A549 (cell line): ENCODE measurements around the gene YES1. TPM values are rescaled to one million over a fixed set of nuclear protein-coding genes. Genes with fewer than 3 reads are reported as not detected.

Experiments
- ATAC-seq, 2 experiments: fragments of 200-7000 bp in 1 of 2; fragments of >200 bp in 1 of 2; cut with Nextera tagmentation in 1 of 2; cut with Tn5 transposase in 1 of 2; 3 replicates each; pipeline versions ENCODE4 v1.8.0 to v1.9.1; 2018 to 2020; ENCODE audit warnings: mild to moderate bottlenecking in 1 of 2, moderate library complexity in 1 of 2
- CTCF ChIA-PET: fragments of 300-600 bp; sonication (Branson Sonifier 250); formaldehyde crosslinking; extraction: SDS; loops from one replicate; lab custom pipeline; 2021; ENCODE audit warnings: antibody characterized with exemption, inconsistent platforms; lab: Yijun Ruan, JAX
- POLR2A ChIA-PET: fragments of 350-600 bp; formaldehyde crosslinking; extraction: SDS; loops from one replicate; lab custom pipeline; 2021; ENCODE audit warnings: antibody characterized with exemption, inconsistent platforms; lab: Yijun Ruan, JAX
- DNase-seq, 2 experiments: peaks; one replicate each; pipeline versions ENCODE4 v3.0.0 to v3.0.0-alpha.2; 2011 to 2016; ENCODE audit warnings: low read depth in 1 of 2, low spot score in 1 of 2
- FAIRE-seq: peaks from 2 replicates; lab custom pipeline; 2011; peaks lifted over from hg19 to GRCh38; lab: Jason Lieb, UNC
- H3K27ac ChIP-seq, 2 experiments: fragments of >200 bp; sonication (Bioruptor Twin); formaldehyde crosslinking; 3 replicates each; pipeline ENCODE4 v1.5.1; 2016 to 2017
- H3K4me1 ChIP-seq: fragments of >200 bp; sonication (Bioruptor Twin); formaldehyde crosslinking; 3 replicates; pipeline ENCODE4 v1.6.1; 2016
- H3K4me2 ChIP-seq: fragments of >200 bp; sonication (Bioruptor Twin); formaldehyde crosslinking; 3 replicates; pipeline ENCODE4 v1.6.1; 2016
- H3K4me3 ChIP-seq: fragments of >200 bp; sonication (Bioruptor Twin); formaldehyde crosslinking; 3 replicates; pipeline ENCODE4 v1.5.1; 2016
- H3K9me3 ChIP-seq: fragments of >200 bp; sonication (Bioruptor Twin); formaldehyde crosslinking; 3 replicates; pipeline ENCODE4 v1.6.1; 2016
- BHLHE40 ChIP-seq: IDR thresholded peaks from 2 replicates; pipeline ENCODE4 v1.6.1; 2012; ENCODE audit warnings: low read depth, low read length, inconsistent platforms
- CEBPB ChIP-seq, 2 experiments: fragments of >200 bp in 1 of 2; sonication (Bioruptor Twin) in 1 of 2; formaldehyde crosslinking in 1 of 2; IDR thresholded peaks; 2 replicates each; pipeline ENCODE4 v1.6.1; 2012 to 2016
- CHD4 ChIP-seq: fragments of 200-600 bp; sonication (generic); IDR thresholded peaks from 2 replicates; pipeline ENCODE4 v1.6.1; 2016; ENCODE audit warnings: antibody characterized with exemption, mild to moderate bottlenecking, borderline replicate concordance
- EP300 ChIP-seq, 2 experiments: fragments of >200 bp; sonication (Bioruptor Twin); formaldehyde crosslinking; IDR thresholded peaks; 2 replicates in 1 of 2; 3 replicates in 1 of 2; pipeline ENCODE4 v1.6.1; 2016 to 2017
- ESRRA ChIP-seq: fragments of 150-350 bp; IDR thresholded peaks from 2 replicates; pipeline ENCODE4 v1.6.1; 2014; ENCODE audit warnings: mild to moderate bottlenecking, low read length, borderline replicate concordance
- FOSB ChIP-seq: fragments of 250-450 bp; sonication (Bioruptor Pico); IDR thresholded peaks from 2 replicates; pipeline ENCODE4 v1.5.0; 2020; ENCODE audit warnings: mild to moderate bottlenecking, moderate library complexity
- FOSL2 ChIP-seq, 2 experiments: fragments of 450-650 bp in 1 of 2; fragments of >200 bp in 1 of 2; sonication (Bioruptor Twin) in 1 of 2; formaldehyde crosslinking; IDR thresholded peaks; 2 replicates each; pipeline versions ENCODE4 v1.5.0 to v1.6.1; 2016 to 2020; ENCODE audit warnings: mild to moderate bottlenecking in 1 of 2, moderate library complexity in 1 of 2
- FOXS1 ChIP-seq: fragments of 250-450 bp; sonication (Bioruptor Pico); IDR thresholded peaks from 2 replicates; pipeline ENCODE4 v1.5.0; 2020; ENCODE audit warnings: mild to moderate bottlenecking, moderate library complexity
- HDAC2 ChIP-seq: fragments of 200-600 bp; sonication (generic); IDR thresholded peaks from 2 replicates; pipeline ENCODE4 v1.6.1; 2016
- HEYL ChIP-seq: fragments of 250-450 bp; sonication (Bioruptor Pico); IDR thresholded peaks from 2 replicates; pipeline ENCODE4 v1.8.0; 2021; ENCODE audit warnings: mild to moderate bottlenecking, moderate library complexity
- HOXA7 ChIP-seq: fragments of 250-450 bp; sonication (Bioruptor Pico); IDR thresholded peaks from 2 replicates; pipeline ENCODE4 v1.5.0; 2020; ENCODE audit warnings: mild to moderate bottlenecking, moderate library complexity
- HOXB13 ChIP-seq: fragments of 250-450 bp; sonication (Bioruptor Pico); IDR thresholded peaks from 2 replicates; pipeline ENCODE4 v1.5.0; 2020; ENCODE audit warnings: low read depth, mild to moderate bottlenecking, moderate library complexity
- JUN ChIP-seq, 2 experiments: fragments of >200 bp; sonication (Bioruptor Twin); formaldehyde crosslinking; IDR thresholded peaks; 2 replicates in 1 of 2; 3 replicates in 1 of 2; pipeline ENCODE4 v1.6.1; 2016 to 2017
- JUNB ChIP-seq: fragments of >200 bp; sonication (Bioruptor Twin); formaldehyde crosslinking; IDR thresholded peaks from 2 replicates; pipeline ENCODE4 v1.6.1; 2016
- KDM1A ChIP-seq: fragments of 200-600 bp; sonication (generic); IDR thresholded peaks from 2 replicates; pipeline ENCODE4 v1.6.1; 2016; ENCODE audit warnings: low read depth, mild to moderate bottlenecking
- KDM5A ChIP-seq: fragments of 200-600 bp; sonication (generic); IDR thresholded peaks from 2 replicates; pipeline ENCODE4 v1.6.1; 2016; ENCODE audit warnings: antibody characterized with exemption, mild to moderate bottlenecking
- MAFK ChIP-seq: fragments of 450-650 bp; IDR thresholded peaks from 2 replicates; pipeline ENCODE4 v1.6.1; 2014; ENCODE audit not compliant: partially characterized antibody
- MAZ ChIP-seq: fragments of 150-350 bp; IDR thresholded peaks from 2 replicates; pipeline ENCODE4 v1.6.1; 2014; ENCODE audit warnings: antibody characterized with exemption, low read depth, low read length, borderline replicate concordance
- POLR2A ChIP-seq: IDR thresholded peaks from 2 replicates; pipeline ENCODE4 v1.6.1; 2012; ENCODE audit warnings: mild to moderate bottlenecking, low read length
- POLR2AphosphoS2 ChIP-seq: conservative IDR thresholded peaks from 2 replicates; pipeline ENCODE4 v1.6.1; 2012; ENCODE audit warnings: low read length, improper control_type of control experiment, inconsistent platforms
- RARB ChIP-seq: fragments of 250-450 bp; sonication (Bioruptor Pico); IDR thresholded peaks from 2 replicates; pipeline ENCODE4 v1.8.0; 2021; ENCODE audit warnings: mild to moderate bottlenecking, moderate library complexity
- RCOR1 ChIP-seq: fragments of 150-350 bp; IDR thresholded peaks from 2 replicates; pipeline ENCODE4 v1.6.1; 2014; ENCODE audit warnings: antibody characterized with exemption, low read length, low read depth
- REST ChIP-seq: fragments of 200-600 bp; sonication (generic); IDR thresholded peaks from 2 replicates; pipeline ENCODE4 v1.6.1; 2016; ENCODE audit warnings: antibody characterized with exemption, mild to moderate bottlenecking, moderate library complexity
- RNF2 ChIP-seq: fragments of 200-600 bp; sonication (generic); IDR thresholded peaks from 2 replicates; pipeline ENCODE4 v1.6.1; 2016; ENCODE audit warnings: low read depth, mild to moderate bottlenecking, antibody characterized with exemption, moderate library complexity, borderline replicate concordance
- TFCP2L1 ChIP-seq: fragments of 250-450 bp; sonication (Bioruptor Pico); IDR thresholded peaks from 2 replicates; pipeline ENCODE4 v1.5.0; 2021; ENCODE audit warnings: mild to moderate bottlenecking
- USF2 ChIP-seq: fragments of 450-650 bp; IDR thresholded peaks from 2 replicates; pipeline ENCODE4 v1.6.1; 2014; ENCODE audit warnings: antibody characterized with exemption
- ZNF302 ChIP-seq: fragments of 250-450 bp; sonication (Bioruptor Pico); IDR thresholded peaks from 2 replicates; pipeline ENCODE4 v1.9.0; 2021; ENCODE audit warnings: inconsistent platforms, mild to moderate bottlenecking, moderate library complexity
- ZSCAN20 ChIP-seq: fragments of 250-450 bp; sonication (Bioruptor Pico); IDR thresholded peaks from 2 replicates; pipeline ENCODE4 v1.8.0; 2022; ENCODE audit warnings: mild to moderate bottlenecking, moderate library complexity
- WGBS: methylation state at CpG from one replicate; pipeline ENCODE4 v1.1.6; 2017; ENCODE audit errors: missing lambda C conversion rate; 5-methylcytosine and 5-hydroxymethylcytosine counted together
- polyA plus RNA-seq, 4 experiments: library from polyadenylated mRNA; depleted of rRNA in 3 of 4; stranded (reverse); fragments of >200 nt; fragmentation: RNase III in 1 of 4; extraction: RNeasy Plus Mini Kit Qiagen cat#74134 plus additional on column Dnase treatment in 1 of 4; gene quantifications; 2 replicates in 3 of 4; 3 replicates in 1 of 4; pipeline ENCODE4 v1.2.3, GENCODE V29; 2011 to 2017
- TF ChIP-seq, protein P1 (sequence below): IDR thresholded peaks from 2 replicates; pipeline ENCODE4 v1.6.1; 2012
- TF ChIP-seq, protein P2 (sequence below): IDR thresholded peaks from 2 replicates; pipeline ENCODE4 v1.6.1; 2012; ENCODE audit warnings: low read depth, borderline replicate concordance

YES1 gene
- polyA plus RNA-seq, 2 of the 4 experiments (the other 2 are of a cell fraction), result 22.6 to 32.1 TPM

GRCh38 chr18:770583-770961 lies 41.5 kb downstream of the YES1 start:
- ChIA-PET CTCF (interaction anchor here (0.6 to 1.2 kb wide), 2 partner anchors 61 to 1304 kb away, joined by 3 read pairs; no protein-coding TSS in a partner anchor), POLR2A (no interaction called here)
- no peak overlapping the region for H3K4me2 ChIP-seq
- ATAC-seq (no peak), DNase-seq (no peak), FAIRE-seq (no peak)
- no peaks in the 10 kb centered on the region for H3K4me1 ChIP-seq
- H3K4me3 ChIP-seq, result no peak overlapping the region
- H3K9me3 ChIP-seq, result no peaks in the 10 kb centered on the region
- H3K27ac ChIP-seq, result no peak overlapping the region
- TF ChIP-seq CHD4, result no peak
- no peak for TF ChIP-seq ZNF302 (CRISPR knock-in tag)
- no peak for TF ChIP-seq POLR2AphosphoS2
- no peak for TF ChIP-seq MAFK
- TF ChIP-seq JUNB, result no peak
- TF ChIP-seq MAZ, result no peak
- TF ChIP-seq USF2, result no peak
- TF ChIP-seq POLR2A, result no peak
- no peak for TF ChIP-seq BHLHE40
- TF ChIP-seq HEYL (CRISPR knock-in tag), result no peak
- no peak for TF ChIP-seq HDAC2
- no peak for TF ChIP-seq EP300 (IDR thresholded peaks at IDR 0.05)
- TF ChIP-seq FOXS1, result no peak
- TF ChIP-seq CEBPB (IDR thresholded peaks at IDR 0.05), result no peak
- TF ChIP-seq REST, result no peak
- TF ChIP-seq ESRRA, result no peak

DNA sequence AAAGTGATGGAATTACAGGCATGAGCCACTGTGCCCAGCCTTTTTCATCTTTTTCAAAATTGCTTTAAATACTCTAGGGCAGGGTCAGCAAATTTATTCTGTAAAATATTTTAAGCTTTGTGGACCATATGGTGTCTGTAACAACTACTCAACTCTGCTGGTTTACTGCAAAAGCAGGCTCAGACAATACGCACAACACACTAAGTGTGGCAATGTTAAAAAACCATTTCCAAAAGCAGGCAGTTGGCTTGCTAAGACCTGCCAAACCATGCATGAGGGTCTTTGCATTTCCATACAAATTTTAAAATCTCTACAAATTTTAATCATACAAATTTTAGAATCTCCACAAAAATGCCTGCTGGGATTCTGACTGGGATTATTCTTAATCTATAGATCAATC lies 44.1 kb downstream of the YES1 start:
- TF ChIP-seq CEBPB (IDR thresholded peaks at IDR 0.05), result no peak
- no peak for TF ChIP-seq RNF2
- TF ChIP-seq JUN (IDR thresholded peaks at IDR 0.05), result no peak
- no peak for TF ChIP-seq REST
- TF ChIP-seq RCOR1, result no peak
- no peak for TF ChIP-seq JUNB
- TF ChIP-seq HEYL (CRISPR knock-in tag), result no peak
- TF ChIP-seq KDM1A, result no peak
- TF ChIP-seq, protein P1, sequence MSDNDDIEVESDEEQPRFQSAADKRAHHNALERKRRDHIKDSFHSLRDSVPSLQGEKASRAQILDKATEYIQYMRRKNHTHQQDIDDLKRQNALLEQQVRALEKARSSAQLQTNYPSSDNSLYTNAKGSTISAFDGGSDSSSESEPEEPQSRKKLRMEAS, result no peak
- no peak for TF ChIP-seq TFCP2L1 (CRISPR knock-in tag)
- no peak for TF ChIP-seq KDM5A
- TF ChIP-seq HDAC2, result no peak
- TF ChIP-seq, protein P2, sequence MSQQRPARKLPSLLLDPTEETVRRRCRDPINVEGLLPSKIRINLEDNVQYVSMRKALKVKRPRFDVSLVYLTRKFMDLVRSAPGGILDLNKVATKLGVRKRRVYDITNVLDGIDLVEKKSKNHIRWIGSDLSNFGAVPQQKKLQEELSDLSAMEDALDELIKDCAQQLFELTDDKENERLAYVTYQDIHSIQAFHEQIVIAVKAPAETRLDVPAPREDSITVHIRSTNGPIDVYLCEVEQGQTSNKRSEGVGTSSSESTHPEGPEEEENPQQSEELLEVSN, result no peak
- no peak for TF ChIP-seq RARB (CRISPR knock-in tag)
- TF ChIP-seq ZSCAN20, result no peak
- TF ChIP-seq USF2, result no peak
- TF ChIP-seq FOSL2 (IDR thresholded peaks at IDR 0.05), result no peak
- no peak for TF ChIP-seq FOSL2 (CRISPR knock-in tag; IDR thresholded peaks at IDR 0.05)
- no peak for TF ChIP-seq HOXA7 (CRISPR knock-in tag)
- no peak for TF ChIP-seq HOXB13
- TF ChIP-seq FOSB (CRISPR knock-in tag), result no peak

More for the DNA sequence above, 44.1 kb downstream of the YES1 start:
- ATAC-seq, result no peak
- H3K27ac ChIP-seq, result no peak overlapping the region
- H3K4me1 ChIP-seq, result no peaks in the 10 kb centered on the region
- no peaks in the 10 kb centered on the region for H3K9me3 ChIP-seq
- no peak overlapping the region for H3K4me2 ChIP-seq
- H3K4me3 ChIP-seq, result no peak overlapping the region
- CTCF ChIA-PET, result interaction anchor here (1.4 kb wide), 1 partner anchor 65 kb away, joined by 5 read pairs; no protein-coding TSS in a partner anchor
- DNase-seq, result no peak
- POLR2A ChIA-PET, result no interaction called here
- 88% methylated on average over 1 of the region's 1 CpG for WGBS
- FAIRE-seq, result no peak
